Smooth muscle cell (in vitro differentiated cells): ENCODE measurements around the gene MIER2. TPM values are rescaled to one million over a fixed set of nuclear protein-coding genes. Genes with fewer than 3 reads are reported as not detected.

Experiments used
- DNase-seq: peaks from one replicate; lab custom pipeline; 2025; ENCODE audit not compliant: unreplicated experiment; lab: John Stamatoyannopoulos, UW
- H2AFZ ChIP-seq: fragments of 200-600 bp; sonication (generic); 2 replicates; pipeline ENCODE4 v1.6.0; 2016; ENCODE audit warnings: antibody characterized with exemption, low read depth, mild to moderate bottlenecking
- H3F3A ChIP-seq: fragments of 200-600 bp; sonication (generic); 2 replicates; pipeline ENCODE4 v1.6.0; 2017; ENCODE audit warnings: antibody characterized with exemption, low read depth
- H3K27ac ChIP-seq: fragments of 200-600 bp; sonication (generic); 2 replicates; pipeline ENCODE4 v1.5.1; 2016; ENCODE audit warnings: low read depth, mild to moderate bottlenecking
- H3K27me3 ChIP-seq: fragments of 200-600 bp; sonication (generic); 2 replicates; pipeline ENCODE4 v1.6.1; 2016; ENCODE audit warnings: low read depth, mild to moderate bottlenecking
- H3K36me3 ChIP-seq: fragments of 200-600 bp; sonication (generic); 2 replicates; pipeline ENCODE4 v1.5.1; 2016; ENCODE audit warnings: low read depth
- H3K4me1 ChIP-seq: fragments of 200-600 bp; sonication (generic); 2 replicates; pipeline ENCODE4 v1.5.1; 2016; ENCODE audit warnings: low read depth
- H3K4me2 ChIP-seq: fragments of 200-600 bp; sonication (generic); 2 replicates; pipeline ENCODE4 v1.6.0; 2016; ENCODE audit warnings: mild to moderate bottlenecking
- H3K4me3 ChIP-seq: fragments of 200-600 bp; sonication (generic); 2 replicates; pipeline ENCODE4 v1.5.1; 2016; ENCODE audit warnings: mild to moderate bottlenecking
- H3K79me2 ChIP-seq: fragments of 200-600 bp; sonication (generic); 2 replicates; pipeline ENCODE4 v1.6.0; 2016; ENCODE audit warnings: low read depth, mild to moderate bottlenecking
- H3K9ac ChIP-seq: fragments of 200-600 bp; sonication (generic); 2 replicates; pipeline ENCODE4 v1.6.0; 2016; ENCODE audit warnings: low read depth
- H3K9me3 ChIP-seq: fragments of 200-600 bp; sonication (generic); replicated peaks from 2 replicates; pipeline ENCODE4 v1.5.1; 2016; ENCODE audit warnings: low read depth
- H4K20me1 ChIP-seq: fragments of 200-600 bp; sonication (generic); 2 replicates; pipeline ENCODE4 v1.6.0; 2016; ENCODE audit warnings: low read depth
- CTCF ChIP-seq: fragments of 200-600 bp; sonication (generic); IDR thresholded peaks from 2 replicates; pipeline ENCODE4 v1.5.1; 2017; ENCODE audit warnings: borderline replicate concordance, mild to moderate bottlenecking, antibody characterized with exemption; ENCODE audit not compliant: insufficient read depth, poor library complexity, severe bottlenecking
- WGBS: methylation state at CpG from one replicate; pipeline ENCODE4 v1.1.7; 2016; ENCODE audit warnings: low lambda C conversion rate; 5-methylcytosine and 5-hydroxymethylcytosine counted together
- polyA plus RNA-seq: library from polyadenylated mRNA; unstranded; fragments of >200 nt; fragmentation: Nextera tagmentation; extraction: Ambion mirVana; gene quantifications from 2 replicates; pipeline ENCODE4 v1.2.1, GENCODE V29; 2016
- total RNA-seq: library from RNA; depleted of rRNA; stranded (reverse); fragments of >200 nt; gene quantifications from 2 replicates; pipeline ENCODE4 v1.2.3, GENCODE V29; 2014

Gene MIER2
- total and polyA plus RNA-seq, 2 experiments from 2014 or later: 12.7 to 79.7 TPM

DNA sequence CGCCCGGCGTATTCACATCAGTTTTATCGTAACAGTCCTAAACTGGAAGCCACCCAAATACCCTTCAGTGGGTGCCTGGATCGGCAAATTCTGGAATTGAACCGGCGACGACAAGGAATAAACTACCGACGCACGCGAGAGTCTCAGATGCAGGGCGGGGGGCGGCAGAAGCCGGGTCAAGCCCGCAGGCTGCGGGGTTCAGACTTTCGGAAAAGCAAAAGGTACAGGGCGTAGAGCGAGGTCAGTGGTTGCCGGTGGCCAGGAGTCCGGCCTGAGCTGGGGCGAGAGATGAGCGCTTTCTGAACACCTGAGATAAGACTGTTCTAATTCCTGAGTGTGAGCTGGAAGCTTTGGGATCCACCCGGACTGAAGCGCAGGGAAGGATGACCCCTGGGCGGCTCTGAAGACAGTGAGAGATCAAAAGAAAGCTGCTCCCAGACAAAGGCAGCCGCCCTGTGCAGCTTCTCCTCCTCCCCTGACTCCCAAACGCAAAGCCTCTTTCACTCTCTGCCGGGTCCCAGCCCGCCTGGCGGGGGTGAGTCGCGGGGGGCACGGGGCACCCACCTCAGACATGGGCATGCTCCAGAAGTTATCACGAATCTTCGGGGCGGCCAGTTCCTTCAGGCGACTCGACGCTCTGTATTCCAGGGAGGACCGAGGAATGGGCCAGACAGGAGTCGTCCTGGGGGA, 26.2 kb upstream of the MIER2 start:
- WGBS: 96% methylated on average over 43 of the region's 43 CpGs
- no peak overlapping the region for H3K4me2 ChIP-seq
- no peak overlapping the region for H2AFZ ChIP-seq
- H3K27me3 ChIP-seq: no peaks in the 10 kb centered on the region
- H3K27ac ChIP-seq: no peak overlapping the region
- TF ChIP-seq CTCF: no peak
- H3K9me3 ChIP-seq: no peaks in the 10 kb centered on the region
- no peaks in the 10 kb centered on the region for H3K36me3 ChIP-seq
- no peaks in the 10 kb centered on the region for H4K20me1 ChIP-seq
- H3K79me2 ChIP-seq: no peaks in the 10 kb centered on the region
- no peak for DNase-seq
- no peak overlapping the region for H3K9ac ChIP-seq
- no peaks in the 10 kb centered on the region for H3K4me1 ChIP-seq
- no peaks in the 10 kb centered on the region for H3F3A ChIP-seq
- no peak overlapping the region for H3K4me3 ChIP-seq

- Histone ChIP-seq H3K4me1 (no peaks in the 10 kb centered on the region), H3K4me2 (no peak overlapping the region), H3K27ac (no peak overlapping the region), H3F3A (no peaks in the 10 kb centered on the region), H2AFZ (no peak overlapping the region), H3K9me3 (no peaks in the 10 kb centered on the region), H3K79me2 (no peaks in the 10 kb centered on the region), H3K27me3 (no peaks in the 10 kb centered on the region), H4K20me1 (no peaks in the 10 kb centered on the region), H3K4me3 (no peak overlapping the region), H3K36me3 (no peaks in the 10 kb centered on the region), H3K9ac (no peak overlapping the region)
- WGBS: 98% methylated on average over 14 of the region's 14 CpGs
- TF ChIP-seq CTCF: no peak
- no peak for DNase-seq
Measured at GRCh38 chr19:369876-370275, 25.3 kb upstream of the MIER2 start.

DNA sequence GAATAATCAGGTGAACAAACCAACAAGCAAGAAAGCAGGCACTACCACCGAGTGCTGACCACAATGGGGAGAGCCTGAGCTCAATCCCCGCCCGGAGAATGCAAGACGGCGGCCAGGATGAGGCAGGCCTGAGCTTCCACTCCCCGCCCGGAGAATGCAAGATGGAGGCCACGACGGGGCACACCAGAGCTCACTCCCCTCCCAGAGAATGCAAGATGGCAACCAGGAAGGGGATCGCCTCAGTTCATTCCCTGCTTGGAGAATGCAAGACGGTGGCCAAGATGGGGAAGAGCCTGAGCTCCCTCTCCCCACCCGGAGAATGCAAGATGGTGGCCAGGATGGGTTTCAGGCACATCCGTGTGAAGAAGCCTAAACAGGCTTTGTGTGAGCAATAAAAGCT, 24.7 kb upstream of the MIER2 start:
- Histone ChIP-seq H3K4me3 (no peak overlapping the region), H3K36me3 (no peaks in the 10 kb centered on the region), H4K20me1 (no peaks in the 10 kb centered on the region), H3K79me2 (no peaks in the 10 kb centered on the region), H3K27me3 (no peaks in the 10 kb centered on the region), H3K9ac (no peak overlapping the region), H3K27ac (no peak overlapping the region), H3F3A (no peaks in the 10 kb centered on the region), H3K4me2 (no peak overlapping the region), H3K4me1 (no peaks in the 10 kb centered on the region), H2AFZ (no peak overlapping the region), H3K9me3 (no peaks in the 10 kb centered on the region)
- WGBS: 91% methylated on average over 13 of the region's 13 CpGs
- no peak for TF ChIP-seq CTCF
- DNase-seq: no peak

GRCh38 chr19:368630-369024, 24.0 kb upstream of the MIER2 start:
- H3K4me1 ChIP-seq: no peaks in the 10 kb centered on the region
- no peak for TF ChIP-seq CTCF
- no peaks in the 10 kb centered on the region for H4K20me1 ChIP-seq
- no peaks in the 10 kb centered on the region for H3K27me3 ChIP-seq
- WGBS: 85% methylated on average over 7 of the region's 7 CpGs
- no peaks in the 10 kb centered on the region for H3K79me2 ChIP-seq
- H3K36me3 ChIP-seq: no peaks in the 10 kb centered on the region
- no peak overlapping the region for H3K9ac ChIP-seq
- H3F3A ChIP-seq: no peaks in the 10 kb centered on the region
- DNase-seq: no peak
- no peak overlapping the region for H3K4me2 ChIP-seq
- no peak overlapping the region for H2AFZ ChIP-seq
- no peaks in the 10 kb centered on the region for H3K9me3 ChIP-seq
- no peak overlapping the region for H3K27ac ChIP-seq
- H3K4me3 ChIP-seq: no peak overlapping the region
